Measurements from ENCODE around the gene CNPY3. TPM values are rescaled to one million over a fixed set of nuclear protein-coding genes. Genes with fewer than 3 reads are reported as not detected.

Gene CNPY3
- total and polyA plus RNA-seq, 10 of the 15 experiments (the other 5 are each of a cell fraction or from before 2014, with no cell fraction given) = 7.2 to 102 (median 73.6) TPM

- TF ChIP-seq CHD1 (IDR thresholded peaks at IDR 0.05; ENCODE audit: low read depth, low read length) = peak; percentile 99
- 0 out of 2 replicates have a peak, but pooled peaks have one; percentile 24 for TF ChIP-seq RAD51 (IDR thresholded peaks at IDR 0.05)
- peak; percentile 85 for TF ChIP-seq SKIL (IDR thresholded peaks at IDR 0.05; ENCODE audit: low read depth, poor library complexity, severe bottlenecking)
- peak; percentile 92 for TF ChIP-seq LARP7 (IDR thresholded peaks at IDR 0.05)
- peak; percentile 93 for TF ChIP-seq MXI1 (IDR thresholded peaks at IDR 0.05; ENCODE audit: low read depth, low read length)
- TF ChIP-seq SMAD5 (IDR thresholded peaks at IDR 0.05; ENCODE audit: low read depth) = peak; percentile 80; the same call in 1 of the 2 replicates
- TF ChIP-seq EP300 (IDR thresholded peaks at IDR 0.05; ENCODE audit: borderline replicate concordance in 1 of 2, control insufficient read depth in 1 of 2, low read depth in 2 of 2, low read length in 2 of 2) = peak in 1 of 2 experiments; percentile 27; a peak in 1 of 4 replicates
- TF ChIP-seq MYB (IDR thresholded peaks at IDR 0.05; ENCODE audit: borderline replicate concordance, low read depth, low read length) = no peak
- TF ChIP-seq ZNF217 (IDR thresholded peaks at IDR 0.05) = no peak
- TF ChIP-seq CEBPB (IDR thresholded peaks at IDR 0.05; ENCODE audit: borderline replicate concordance in 1 of 2, low read depth in 2 of 2, low read length in 2 of 2) = no peak
- TF ChIP-seq SRF (IDR thresholded peaks at IDR 0.05; ENCODE audit: low read depth in 2 of 2, low read length in 2 of 2) = no peak
- TF ChIP-seq MEF2A (IDR thresholded peaks at IDR 0.05; ENCODE audit: insufficient read depth, low read depth, low read length) = 0 out of 2 replicates have a peak, but pooled peaks have one; percentile 19
- TF ChIP-seq SREBF1 (IDR thresholded peaks at IDR 0.05; ENCODE audit: low read length) = peak; percentile 95
- TF ChIP-seq MYC (IDR thresholded peaks at IDR 0.05; ENCODE audit: insufficient read depth, insufficient read length, insufficient replicate concordance, low read length, severe bottlenecking) = no peak
- no peak for TF ChIP-seq FOS (IDR thresholded peaks at IDR 0.05; ENCODE audit: borderline replicate concordance, extremely low read depth, insufficient read length)
- no peak for TF ChIP-seq ZNF274 (IDR thresholded peaks at IDR 0.05; ENCODE audit: insufficient read depth, insufficient read length)
- 0 out of 2 replicates have a peak, but pooled peaks have one; percentile 21 for TF ChIP-seq PAX5 (IDR thresholded peaks at IDR 0.05; ENCODE audit: borderline replicate concordance, low read depth, low read length)
- TF ChIP-seq DPF2 (IDR thresholded peaks at IDR 0.05) = peak; percentile 70
- TF ChIP-seq RELB (IDR thresholded peaks at IDR 0.05; ENCODE audit: low read depth) = peak; percentile 79
- TF ChIP-seq ASH2L (IDR thresholded peaks at IDR 0.05; ENCODE audit: borderline replicate concordance, low read depth) = no peak
Measured at GRCh38 chr6:42890311-42891198, 38.7 kb upstream of the CNPY3 start (continued).

All from GM12878 (cell line).